H1 (cell line): ENCODE data around the gene HAUS2. TPM values are rescaled to one million over a fixed set of nuclear protein-coding genes. Genes with fewer than 3 reads are reported as not detected.

Source experiments
- CTCF ChIA-PET: fragments of 300-600 bp; sonication (Branson Sonifier 250); formaldehyde crosslinking; loops from one replicate; lab custom pipeline; 2021; ENCODE audit not compliant: partially characterized antibody; lab: Charles Lee
- POLR2A ChIA-PET: fragments of 300-600 bp; sonication (Branson Sonifier 250); formaldehyde crosslinking; loops from one replicate; lab custom pipeline; 2021; ENCODE audit warnings: inconsistent platforms; ENCODE audit not compliant: partially characterized antibody; lab: Charles Lee
- DNase-seq, 2 experiments: peaks; one replicate each; pipeline versions ENCODE4 v3.0.0 to v3.0.0-alpha.2; 2010 to 2022; ENCODE audit warnings: low spot score in 2 of 2, low read depth in 1 of 2, mixed read lengths in 1 of 2
- FAIRE-seq: peaks from 2 replicates; lab custom pipeline; 2011; peaks lifted over from hg19 to GRCh38; lab: Jason Lieb, UNC
- H2AFZ ChIP-seq: 2 replicates; pipeline ENCODE4 v1.8.1; 2012; ENCODE audit warnings: low read length, inconsistent platforms
- H2AK5ac ChIP-seq: 2 replicates; pipeline ENCODE4 v1.6.1; 2013; ENCODE audit warnings: low read depth, low read length
- H2BK120ac ChIP-seq: replicated peaks from 2 replicates; pipeline ENCODE3; 2013; ENCODE audit warnings: low read depth, low read length, inconsistent platforms
- H2BK12ac ChIP-seq: 2 replicates; pipeline ENCODE4 v1.6.1; 2013; ENCODE audit warnings: low read depth, low read length
- H2BK15ac ChIP-seq: 2 replicates; pipeline ENCODE4 v1.6.1; 2013; ENCODE audit warnings: low read length
- H2BK20ac ChIP-seq: 2 replicates; pipeline ENCODE4 v1.6.1; 2013; ENCODE audit warnings: low read length
- H2BK5ac ChIP-seq: 2 replicates; pipeline ENCODE4 v1.6.1; 2013; ENCODE audit warnings: low read depth, low read length
- H3K14ac ChIP-seq: 2 replicates; pipeline ENCODE4 v1.6.1; 2013; ENCODE audit warnings: inconsistent platforms; ENCODE audit not compliant: insufficient read length
- H3K18ac ChIP-seq: 2 replicates; pipeline ENCODE4 v1.6.1; 2013; ENCODE audit warnings: low read length; ENCODE audit errors: extremely low read depth
- H3K23ac ChIP-seq: 2 replicates; pipeline ENCODE4 v1.6.1; 2013; ENCODE audit warnings: inconsistent platforms; ENCODE audit not compliant: insufficient read length
- H3K23me2 ChIP-seq: 2 replicates; pipeline ENCODE4 v1.6.1; 2013; ENCODE audit warnings: low read depth, low read length
- H3K27ac ChIP-seq: 2 replicates; pipeline ENCODE4 v1.6.1; 2011; ENCODE audit warnings: low read depth, low read length, inconsistent platforms
- H3K27me3 ChIP-seq, 4 experiments: replicated peaks in 1 of 4; 1 replicate in 1 of 4; 2 replicates in 3 of 4; pipeline versions ENCODE4 v1.6.1 to v1.8.1; 2011 to 2013; ENCODE audit warnings: low read length in 3 of 4, mild to moderate bottlenecking in 3 of 4, inconsistent platforms in 2 of 4, mixed read lengths in 2 of 4, moderate library complexity in 1 of 4; ENCODE audit not compliant: control insufficient read depth in 3 of 4, insufficient read depth in 3 of 4; ENCODE audit errors: extremely low read depth in 1 of 4
- H3K36me3 ChIP-seq, 4 experiments: 2 replicates each; pipeline versions ENCODE4 v1.6.1 to v1.8.1; 2011 to 2013; ENCODE audit warnings: mild to moderate bottlenecking in 4 of 4, low read length in 3 of 4, moderate library complexity in 2 of 4, control low read depth in 1 of 4, inconsistent platforms in 1 of 4; ENCODE audit not compliant: insufficient read depth in 4 of 4, control insufficient read depth in 2 of 4
- H3K4ac ChIP-seq: replicated peaks from 2 replicates; pipeline ENCODE3; 2013; ENCODE audit warnings: low read length, low read depth, mixed read lengths, inconsistent platforms; ENCODE audit not compliant: insufficient read length
- H3K4me1 ChIP-seq, 4 experiments: replicated peaks in 1 of 4; 1 replicate in 1 of 4; 2 replicates in 3 of 4; pipeline versions ENCODE4 v1.6.1 to v1.8.1; 2011 to 2013; ENCODE audit warnings: low read length in 3 of 4, inconsistent platforms in 2 of 4, mixed read lengths in 1 of 4; ENCODE audit not compliant: insufficient read depth in 4 of 4, control insufficient read depth in 3 of 4
- H3K4me2 ChIP-seq, 2 experiments: 2 replicates each; pipeline versions ENCODE4 v1.6.1 to v1.8.1; 2011 to 2013; ENCODE audit warnings: low read depth in 2 of 2, low read length in 2 of 2, control low read depth in 1 of 2, inconsistent platforms in 1 of 2, mild to moderate bottlenecking in 1 of 2; ENCODE audit not compliant: insufficient read depth in 1 of 2
- H3K4me3 ChIP-seq, 4 experiments: fragments of 200-600, 300-600 bp in 1 of 4; sonication (generic), shearing (Covaris generic), sonication (Bioruptor Twin) in 1 of 4; 2 replicates each; pipeline versions ENCODE4 v1.5.1 to v1.8.1; 2011 to 2016; ENCODE audit warnings: low read length in 4 of 4, low read depth in 3 of 4, control low read depth in 2 of 4, inconsistent platforms in 2 of 4, mild to moderate bottlenecking in 2 of 4, mixed read lengths in 1 of 4, moderate library complexity in 1 of 4; ENCODE audit not compliant: insufficient read depth in 2 of 4; ENCODE audit errors: extremely low read depth in 1 of 4
- H3K56ac ChIP-seq: replicated peaks from 2 replicates; pipeline ENCODE3; 2013; ENCODE audit warnings: low read depth, mild to moderate bottlenecking, mixed read lengths, low read length, inconsistent platforms; ENCODE audit not compliant: insufficient read length
- H3K79me1 ChIP-seq: 2 replicates; pipeline ENCODE4 v1.6.1; 2013; ENCODE audit warnings: low read depth, low read length, control low read depth
- H3K79me2 ChIP-seq, 2 experiments: 2 replicates each; pipeline versions ENCODE4 v1.6.1 to v1.8.1; 2012 to 2013; ENCODE audit warnings: low read length in 2 of 2, mild to moderate bottlenecking in 2 of 2, inconsistent platforms in 1 of 2; ENCODE audit not compliant: insufficient read depth in 2 of 2, control insufficient read depth in 1 of 2
- H3K9ac ChIP-seq, 4 experiments: replicated peaks in 1 of 4; 1 replicate in 1 of 4; 2 replicates in 3 of 4; pipeline versions ENCODE4 v1.6.1 to v1.8.1; 2011 to 2013; ENCODE audit warnings: low read depth in 3 of 4, low read length in 3 of 4, control low read depth in 2 of 4, mild to moderate bottlenecking in 2 of 4, moderate library complexity in 2 of 4, inconsistent platforms in 1 of 4; ENCODE audit errors: extremely low read depth in 1 of 4
- H3K9me3 ChIP-seq, 2 experiments: 2 replicates each; pipeline versions ENCODE4 v1.6.1 to v1.8.1; 2012 to 2013; ENCODE audit warnings: mild to moderate bottlenecking in 2 of 2, moderate library complexity in 2 of 2, control low read depth in 1 of 2, inconsistent platforms in 1 of 2, low read depth in 1 of 2, low read length in 1 of 2, mixed read lengths in 1 of 2; ENCODE audit not compliant: insufficient read depth in 2 of 2
- H4K20me1 ChIP-seq, 2 experiments: replicated peaks in 1 of 2; 2 replicates each; pipeline versions ENCODE3 to v1.8.1; 2011 to 2013; ENCODE audit warnings: inconsistent platforms in 2 of 2, low read length in 2 of 2, mild to moderate bottlenecking in 1 of 2; ENCODE audit not compliant: insufficient read depth in 2 of 2, control insufficient read depth in 1 of 2
- H4K5ac ChIP-seq: 2 replicates; pipeline ENCODE4 v1.6.1; 2013; ENCODE audit warnings: low read length, low read depth, mixed read lengths, inconsistent platforms; ENCODE audit not compliant: insufficient read length
- H4K8ac ChIP-seq: 2 replicates; pipeline ENCODE4 v1.8.0; 2013; ENCODE audit warnings: mild to moderate bottlenecking, moderate library complexity, low read length, inconsistent platforms; ENCODE audit not compliant: insufficient read depth; ENCODE audit errors: extremely low read depth
- H4K91ac ChIP-seq: replicated peaks from 2 replicates; pipeline ENCODE3; 2013; ENCODE audit warnings: low read length, mixed read lengths, inconsistent platforms; ENCODE audit not compliant: insufficient read length
- ASH2L ChIP-seq: fragments of 200-600, 300-600 bp; sonication (generic); IDR thresholded peaks from one replicate; pipeline ENCODE4 v1.7.1; 2017; ENCODE audit warnings: low read length
- KDM1A ChIP-seq: fragments of 200-600, 300-600 bp; sonication (generic); IDR thresholded peaks from 2 replicates; pipeline ENCODE4 v1.7.1; 2016; ENCODE audit warnings: mild to moderate bottlenecking, low read length, borderline replicate concordance
- POLR2A ChIP-seq, 2 experiments: IDR thresholded peaks; 1 replicate in 1 of 2; 2 replicates in 1 of 2; pipeline ENCODE4 v1.6.1; 2011; ENCODE audit warnings: low read depth in 2 of 2, low read length in 2 of 2, mild to moderate bottlenecking in 2 of 2; ENCODE audit errors: control extremely low read depth in 1 of 2
- RBBP5 ChIP-seq: IDR thresholded peaks from 2 replicates; pipeline ENCODE4 v1.7.1; 2012; ENCODE audit warnings: low read depth, mild to moderate bottlenecking, inconsistent platforms, low read length, moderate library complexity, borderline replicate concordance
- RXRA ChIP-seq: IDR thresholded peaks from 2 replicates; pipeline ENCODE4 v1.6.1; 2011; ENCODE audit warnings: low read depth, mild to moderate bottlenecking, low read length, moderate library complexity; ENCODE audit not compliant: insufficient read depth
- SIX5 ChIP-seq: IDR thresholded peaks from 2 replicates; pipeline ENCODE4 v1.6.1; 2011; ENCODE audit warnings: mild to moderate bottlenecking, low read depth, low read length
- ZNF274 ChIP-seq: IDR thresholded peaks from 2 replicates; pipeline ENCODE4 v1.7.0; 2012; ENCODE audit warnings: low read length, borderline replicate concordance; ENCODE audit errors: extremely low read depth
- WGBS, 2 experiments: shearing (Covaris generic) in 1 of 2; methylation state at CpG; one replicate each; pipeline versions ENCODE4 v1.1.6 to v1.1.7; 2013 to 2015; ENCODE audit warnings: low lambda C conversion rate in 2 of 2, mixed read lengths in 2 of 2, inconsistent platforms in 1 of 2, low coverage in 1 of 2, missing lambda C conversion rate in 1 of 2; ENCODE audit not compliant: insufficient replicate concordance in 2 of 2, insufficient coverage in 1 of 2, insufficient read length in 1 of 2; ENCODE audit errors: extremely low coverage in 1 of 2, missing lambda C conversion rate in 1 of 2; 5-methylcytosine and 5-hydroxymethylcytosine counted together
- polyA plus RNA-seq, 7 experiments: library from polyadenylated mRNA; depleted of rRNA in 3 of 7; stranded (reverse) in 5 of 7; unstranded in 2 of 7; fragments of >200 nt in 5 of 7; fragments of 200-250 nt in 2 of 7; gene quantifications; 1 replicate in 5 of 7; 2 replicates in 1 of 7; 4 replicates in 1 of 7; pipeline versions ENCODE4 v1.2.1 to v1.2.3, GENCODE V29; 2011 to 2013; ENCODE audit warnings: missing spikeins in 2 of 7, mixed read lengths in 2 of 7
- total RNA-seq: library from RNA; stranded (reverse); fragmentation: NEBNext Ultra II Directional; extraction: Animal tissue kit (Norgen Biotek cat#: 25700); gene quantifications from 2 replicates; pipeline ENCODE4 v1.2.1, GENCODE V29; 2021

Gene HAUS2
- total and polyA plus RNA-seq, 2 of the 8 experiments (the other 6 are each of a cell fraction or from before 2014, with no cell fraction given) = 12.1 to 33.5 TPM

DNA sequence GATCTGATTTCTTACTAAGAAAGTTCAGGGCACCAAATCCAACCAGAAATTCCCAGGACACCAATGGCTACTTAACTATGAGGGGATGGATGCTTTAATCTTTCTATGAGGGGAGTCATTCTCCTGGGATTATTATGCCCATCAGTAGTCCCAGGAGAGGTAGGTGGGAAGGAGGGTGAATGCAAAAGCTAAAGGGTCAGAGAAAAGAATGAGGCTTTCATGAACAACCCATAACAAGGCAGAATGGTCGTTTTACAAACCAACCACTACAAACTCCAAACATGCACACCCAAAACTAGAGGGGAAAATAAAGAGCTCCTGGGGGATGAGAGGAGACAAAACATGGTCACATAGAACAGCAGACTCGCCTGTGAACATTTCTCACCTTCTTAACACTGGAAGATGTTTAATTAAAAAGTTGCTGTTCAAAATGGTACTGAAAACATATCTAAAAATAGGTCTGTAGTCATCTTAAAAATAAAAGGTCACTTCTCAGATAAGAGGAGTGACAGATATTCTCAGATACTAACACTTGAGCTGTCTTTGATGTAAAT lies 30.4 kb downstream of the HAUS2 start:
- H2BK5ac ChIP-seq = no peak overlapping the region
- no peaks in the 10 kb centered on the region for H4K20me1 ChIP-seq
- no peak overlapping the region for H4K5ac ChIP-seq
- no peak overlapping the region for H3K4me2 ChIP-seq
- H2AFZ ChIP-seq = no peak overlapping the region
- H3K4ac ChIP-seq = no peak overlapping the region
- no peaks in the 10 kb centered on the region for H3K36me3 ChIP-seq
- H2BK15ac ChIP-seq = no peak overlapping the region
- H2BK12ac ChIP-seq = no peak overlapping the region
- no peak overlapping the region for H4K8ac ChIP-seq
- no peak overlapping the region for H3K23ac ChIP-seq
- no peak overlapping the region for H2BK20ac ChIP-seq
- no peaks in the 10 kb centered on the region for H3K9me3 ChIP-seq
- 0 out of 2 replicates have a peak, but pooled peaks cover 4% of the 10 kb centered on the region for H3K79me1 ChIP-seq
- no peak for TF ChIP-seq RXRA
- no peak for TF ChIP-seq POLR2A (IDR thresholded peaks at IDR 0.05; ENCODE audit: control extremely low read depth in 1 of 2, low read depth in 2 of 2, low read length in 2 of 2)
- no peak for TF ChIP-seq KDM1A
- TF ChIP-seq ZNF274 = no peak
- TF ChIP-seq SIX5 = no peak
- TF ChIP-seq RBBP5 = no peak
- no peak for TF ChIP-seq ASH2L
- peaks cover 14% of the 10 kb centered on the region; the same call in 1 of the 2 replicates for H3K23me2 ChIP-seq
- H3K4me3 ChIP-seq = no peak overlapping the region
- no peak overlapping the region for H3K18ac ChIP-seq
- H4K91ac ChIP-seq = no peak overlapping the region
- no peak overlapping the region for H2BK120ac ChIP-seq
- H3K4me1 ChIP-seq = peaks cover 4 to 13% (median 10%) of the 10 kb centered on the region in 4 experiments; a peak in 5 of 7 replicates
- H3K14ac ChIP-seq = no peak overlapping the region
- FAIRE-seq = no peak
- H3K56ac ChIP-seq = no peak overlapping the region
- ChIA-PET CTCF (interaction anchor here (1.6 to 2.1 kb wide), 2 partner anchors 10 to 12 kb away, joined by 4 to 14 read pairs; no protein-coding TSS in a partner anchor), POLR2A (no interaction called here)
- no peak overlapping the region for H2AK5ac ChIP-seq
- no peaks in the 10 kb centered on the region; a peak in 1 of 4 replicates for H3K79me2 ChIP-seq
- 83% methylated on average over 2 of the region's 2 CpGs; no CpG with 5 or more reads in 1 of the 2 experiments for WGBS, 2 experiments
- H3K9ac ChIP-seq = no peak overlapping the region
- DNase-seq = no peak
- H3K27me3 ChIP-seq = peaks cover 1 to 11% (median 10%) of the 10 kb centered on the region in 4 experiments
- H3K27ac ChIP-seq = no peak overlapping the region
